BJ (cell line): ENCODE measurements around the gene LIMK2. TPM values are rescaled to one million over a fixed set of nuclear protein-coding genes. Genes with fewer than 3 reads are reported as not detected.

Experiments used
- CTCF ChIA-PET: fragments of 350-600 bp; formaldehyde crosslinking; extraction: SDS; loops from one replicate; lab custom pipeline; 2021; ENCODE audit warnings: antibody characterized with exemption, inconsistent platforms; lab: Yijun Ruan, JAX
- POLR2A ChIA-PET: fragments of 300-600 bp; sonication (Branson Sonifier 250); formaldehyde crosslinking; extraction: SDS; loops from one replicate; lab custom pipeline; 2021; ENCODE audit warnings: antibody characterized with exemption; lab: Charles Lee
- DNase-seq: peaks from one replicate; pipeline ENCODE4 v3.0.0-alpha.2; 2011; ENCODE audit warnings: low read depth
- H3K27me3 ChIP-seq: 2 replicates; pipeline ENCODE4 v1.6.0; 2011; ENCODE audit warnings: low read length; ENCODE audit not compliant: control insufficient read depth, insufficient read depth
- H3K36me3 ChIP-seq: 2 replicates; pipeline ENCODE4 v1.5.1; 2011; ENCODE audit warnings: low read length; ENCODE audit not compliant: control insufficient read depth, insufficient read depth
- H3K4me3 ChIP-seq: 2 replicates; pipeline ENCODE4 v1.5.1; 2011; ENCODE audit warnings: low read depth, mild to moderate bottlenecking, control low read depth, low read length
- CTCF ChIP-seq: IDR thresholded peaks from 2 replicates; pipeline ENCODE4 v1.5.1; 2011; ENCODE audit warnings: low read depth, mild to moderate bottlenecking, control low read depth, inconsistent platforms, low read length, moderate library complexity; ENCODE audit not compliant: insufficient read depth
- polyA plus RNA-seq: library from polyadenylated mRNA; depleted of rRNA; stranded (reverse); fragments of >200 nt; gene quantifications from 2 replicates; pipeline ENCODE4 v1.2.3, GENCODE V29; 2011

Gene LIMK2
- polyA plus RNA-seq, 1 experiment: 5.5 TPM

GRCh38 chr22:31262312-31263133 lies 50.4 kb downstream of the LIMK2 start:
- DNase-seq: no peak
- H3K36me3 ChIP-seq: peaks cover 17% of the 10 kb centered on the region
- ChIA-PET CTCF (interaction anchor here (1.0 to 3.4 kb wide), 5 partner anchors 8 to 23 kb away, joined by 3 to 16 read pairs (median 4); no protein-coding TSS in a partner anchor), POLR2A (no interaction called here)
- no peak overlapping the region for H3K4me3 ChIP-seq
- TF ChIP-seq CTCF: no peak
- H3K27me3 ChIP-seq: no peaks in the 10 kb centered on the region

DNA sequence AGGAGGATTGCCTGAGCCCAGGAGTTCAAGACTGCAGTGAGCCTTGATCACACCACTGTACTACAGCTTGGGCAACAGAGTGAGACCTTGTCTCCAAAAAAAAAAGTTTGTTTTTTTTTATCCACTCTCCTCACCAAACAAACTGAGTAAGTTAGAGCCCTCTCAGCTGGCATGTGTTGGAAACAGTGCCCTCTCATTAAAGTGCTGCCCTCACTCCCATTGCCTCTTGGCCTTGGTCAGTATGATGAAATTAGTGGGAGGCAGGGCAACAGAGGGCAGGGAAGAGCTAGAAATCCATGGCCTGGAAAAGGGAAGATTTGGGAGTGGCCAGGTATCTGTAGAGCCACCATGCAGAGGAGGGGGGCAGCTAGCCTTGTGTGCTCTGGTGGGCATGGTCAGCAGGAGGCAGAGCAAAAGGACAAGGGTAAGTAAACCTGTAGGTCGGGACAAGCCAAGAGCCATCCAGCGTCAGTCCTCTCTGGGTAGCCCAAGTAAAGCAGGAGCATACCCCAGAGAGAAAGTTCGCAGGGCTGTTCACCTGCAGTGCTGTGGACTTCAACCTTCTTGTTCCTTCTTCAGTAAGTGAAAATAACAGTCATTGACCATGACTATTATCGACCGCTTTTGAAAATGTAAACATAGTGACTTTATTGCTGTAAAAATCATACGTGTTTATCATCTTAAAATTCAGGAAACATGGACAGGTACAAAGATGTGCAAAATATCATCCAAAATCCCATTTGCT lies 52.0 kb downstream of the LIMK2 start:
- Histone ChIP-seq H3K27me3 (no peaks in the 10 kb centered on the region), H3K36me3 (peaks cover 18% of the 10 kb centered on the region), H3K4me3 (no peak overlapping the region)
- DNase-seq: no peak
- CTCF ChIA-PET: interaction anchor here (3.4 kb wide), 1 partner anchor 9 kb away, joined by 16 read pairs; no protein-coding TSS in a partner anchor
- TF ChIP-seq CTCF: no peak
- POLR2A ChIA-PET: no interaction called here

- peaks cover 16% of the 10 kb centered on the region for H3K36me3 ChIP-seq
- POLR2A ChIA-PET: no interaction called here
- no peaks in the 10 kb centered on the region for H3K27me3 ChIP-seq
- CTCF ChIA-PET: interaction anchor here (6.2 kb wide), 1 partner anchor 21 kb away, joined by 70 read pairs; no protein-coding TSS in a partner anchor
- DNase-seq: no peak
- no peak for TF ChIP-seq CTCF
- H3K4me3 ChIP-seq: no peak overlapping the region
These were observed 56.2 kb downstream of the LIMK2 start for GRCh38 chr22:31268281-31268680.

GRCh38 chr22:31269892-31270579 lies 57.9 kb downstream of the LIMK2 start:
- ChIA-PET CTCF (interaction anchor here (0.7 to 6.7 kb wide), 9 partner anchors 8 to 162 kb away, joined by 3 to 78 read pairs (median 5); partner anchors contain the start of genes LIMK2 and SELENOM), POLR2A (no interaction called here)
- no peaks in the 10 kb centered on the region for H3K27me3 ChIP-seq
- no peak for DNase-seq
- TF ChIP-seq CTCF: no peak
- H3K4me3 ChIP-seq: no peak overlapping the region
- peaks cover 20% of the 10 kb centered on the region for H3K36me3 ChIP-seq
